B cell (primary cell): Measurements from ENCODE around the gene GRM3.

Experiments used
- CTCF ChIP-seq: fragments of 200-600 bp; IDR thresholded peaks from one replicate; pipeline ENCODE4 v1.8.0; 2022; ENCODE audit warnings: antibody characterized with exemption, mild to moderate bottlenecking
- EZH2 ChIP-seq: IDR thresholded peaks from 2 replicates; pipeline ENCODE4 v1.6.1; 2012; ENCODE audit warnings: borderline replicate concordance, low read depth, mild to moderate bottlenecking, moderate library complexity, low read length; ENCODE audit not compliant: insufficient read depth, poor library complexity, severe bottlenecking

GRCh38 chr7:86648169-86648568 is 4.5 kb downstream of the GRM3 start:
- TF ChIP-seq CTCF, result no peak
- no peak for TF ChIP-seq EZH2
